Transverse colon (tissue), 4 donors: ENCODE data around the gene VGLL1.

Source experiments
- EP300 ChIP-seq: sonication (generic); formaldehyde crosslinking; IDR thresholded peaks from one replicate; pipeline ENCODE4 v1.6.1; 2017; ENCODE audit warnings: antibody characterized with exemption, low read depth
- POLR2A ChIP-seq: fragments of 450-650 bp; IDR thresholded peaks from one replicate; pipeline ENCODE4 v1.6.1; 2016; ENCODE audit warnings: antibody characterized with exemption, mild to moderate bottlenecking, moderate library complexity
- POLR2AphosphoS5 ChIP-seq, 3 donors: sonication (generic); formaldehyde crosslinking; IDR thresholded peaks; one replicate each; pipeline ENCODE4 v1.6.1; 2016; ENCODE audit warnings: antibody characterized with exemption in 3 of 3
- TF ChIP-seq, protein P1 (sequence below), 5 experiments: fragments of 200-600 bp in 3 of 5; fragments of 450-650 bp in 2 of 5; sonication (generic) in 3 of 5; IDR thresholded peaks; 1 replicate in 2 of 5; 2 replicates in 3 of 5; pipeline ENCODE4 v1.5.1; 2016 to 2017; ENCODE audit warnings: antibody characterized with exemption in 5 of 5, inconsistent platforms in 3 of 5, mild to moderate bottlenecking in 2 of 5, moderate library complexity in 1 of 5

DNA sequence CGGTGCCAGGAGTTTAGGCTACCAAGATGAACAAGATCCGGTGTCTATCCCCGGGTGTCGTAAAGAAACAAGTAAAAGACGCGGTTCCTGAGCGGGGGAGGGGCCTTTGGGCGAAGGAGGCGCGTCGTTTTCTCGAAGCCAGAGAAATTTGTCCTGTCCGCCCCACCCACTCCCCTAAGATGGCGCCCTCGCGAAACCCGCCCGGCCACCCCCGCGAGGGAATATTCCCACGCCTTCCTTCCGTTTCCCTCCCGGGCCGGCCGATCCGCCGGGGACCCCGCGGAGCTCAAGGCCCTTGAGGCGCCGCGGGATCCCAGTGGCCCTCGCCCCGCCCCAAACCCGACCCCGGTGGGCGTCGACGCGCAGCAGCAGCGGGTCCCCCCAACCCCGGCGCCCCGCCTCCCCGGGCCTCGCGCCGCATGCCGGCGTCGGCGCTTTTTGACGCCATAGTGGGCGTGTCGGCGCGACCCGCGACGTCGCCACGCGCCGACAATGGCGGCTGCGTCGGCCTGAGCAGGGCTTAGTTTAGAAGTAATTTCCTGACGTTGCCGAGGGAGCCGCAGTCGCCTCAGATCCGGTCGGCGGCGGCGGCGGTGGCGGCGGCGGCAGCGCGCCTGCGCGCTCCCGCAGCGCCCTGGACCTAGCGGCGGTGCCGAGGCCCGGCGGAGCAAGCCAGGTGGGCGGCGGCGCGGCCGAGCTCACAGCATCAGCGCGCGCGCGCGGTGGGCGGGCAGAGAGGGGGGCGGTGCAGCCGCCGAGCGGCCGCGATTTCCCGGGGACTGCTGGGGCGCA lies 35.1 kb upstream of the VGLL1 start:
- TF ChIP-seq, protein P1, sequence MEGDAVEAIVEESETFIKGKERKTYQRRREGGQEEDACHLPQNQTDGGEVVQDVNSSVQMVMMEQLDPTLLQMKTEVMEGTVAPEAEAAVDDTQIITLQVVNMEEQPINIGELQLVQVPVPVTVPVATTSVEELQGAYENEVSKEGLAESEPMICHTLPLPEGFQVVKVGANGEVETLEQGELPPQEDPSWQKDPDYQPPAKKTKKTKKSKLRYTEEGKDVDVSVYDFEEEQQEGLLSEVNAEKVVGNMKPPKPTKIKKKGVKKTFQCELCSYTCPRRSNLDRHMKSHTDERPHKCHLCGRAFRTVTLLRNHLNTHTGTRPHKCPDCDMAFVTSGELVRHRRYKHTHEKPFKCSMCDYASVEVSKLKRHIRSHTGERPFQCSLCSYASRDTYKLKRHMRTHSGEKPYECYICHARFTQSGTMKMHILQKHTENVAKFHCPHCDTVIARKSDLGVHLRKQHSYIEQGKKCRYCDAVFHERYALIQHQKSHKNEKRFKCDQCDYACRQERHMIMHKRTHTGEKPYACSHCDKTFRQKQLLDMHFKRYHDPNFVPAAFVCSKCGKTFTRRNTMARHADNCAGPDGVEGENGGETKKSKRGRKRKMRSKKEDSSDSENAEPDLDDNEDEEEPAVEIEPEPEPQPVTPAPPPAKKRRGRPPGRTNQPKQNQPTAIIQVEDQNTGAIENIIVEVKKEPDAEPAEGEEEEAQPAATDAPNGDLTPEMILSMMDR (IDR thresholded peaks at IDR 0.05) = no peak
- TF ChIP-seq EP300 (no peak), POLR2A (peak; percentile 34), POLR2AphosphoS5 (IDR thresholded peaks at IDR 0.05) (peak in 1 of 3 donors; percentile 11)
